Testis (tissue), 3 donors: ENCODE results near the gene NPM1. TPM values are rescaled to one million over a fixed set of nuclear protein-coding genes. Genes with fewer than 3 reads are reported as not detected.
"Not testable (repeated sequence)": the region's sequence is repeated elsewhere in the genome, so short reads cannot be mapped to it uniquely, and the experiment has no call there.

Source experiments
- DNase-seq: peaks from one replicate; pipeline ENCODE4 v3.0.0-alpha.2; 2019
- H3K27ac ChIP-seq, 2 donors: fragments of 200-600 bp; sonication (generic); one replicate each; pipeline ENCODE4 v1.5.1; 2019
- H3K27me3 ChIP-seq: fragments of 200-600 bp; sonication (generic); one replicate; pipeline ENCODE4 v1.5.1; 2019
- H3K36me3 ChIP-seq: fragments of 200-600 bp; sonication (generic); one replicate; pipeline ENCODE4 v1.5.1; 2017; ENCODE audit warnings: low read depth; ENCODE audit errors: missing control alignments
- H3K4me1 ChIP-seq: fragments of 200-600 bp; sonication (generic); one replicate; pipeline ENCODE4 v1.5.1; 2019
- H3K4me3 ChIP-seq, 2 donors: fragments of 200-600 bp; sonication (generic); one replicate each; pipeline ENCODE4 v1.5.1; 2017 to 2019
- H3K9me3 ChIP-seq: fragments of 200-600 bp; sonication (generic); one replicate; pipeline ENCODE4 v1.5.1; 2017
- POLR2A ChIP-seq: fragments of 450-650 bp; IDR thresholded peaks from one replicate; pipeline ENCODE4 v1.6.1; 2017; ENCODE audit warnings: antibody characterized with exemption, mild to moderate bottlenecking, moderate library complexity
- WGBS, 2 donors: methylation state at CpG; one replicate each; pipeline ENCODE4 v1.1.5; 2018; 5-methylcytosine and 5-hydroxymethylcytosine counted together
- intact Hi-C: fragments of 100-400 bp; cut with DNase I; formaldehyde crosslinking; loops from one replicate; pipeline ENCODE4 v1.15.1; 2023; ENCODE audit warnings: low total_unique reads
- polyA plus RNA-seq: library from polyadenylated mRNA; stranded (reverse); fragments of 350-450 nt; fragmentation: Illumina TruSeq; extraction: RNeasy Lipid Tissue Mini Kit (QIAGEN cat#74804); gene quantifications from one replicate; pipeline ENCODE4 v1.2.3, GENCODE V29; 2014; ENCODE audit warnings: low read depth, low replicate concordance; ENCODE audit not compliant: insufficient read depth
- total RNA-seq, 2 donors: library from RNA; depleted of rRNA; stranded (reverse); fragments of >200 nt; gene quantifications; one replicate each; pipeline ENCODE4 v1.2.3, GENCODE V29; 2016
- TF ChIP-seq, protein P1 (sequence below), 3 experiments: fragments of 450-650 bp in 2 of 3; fragments of 200-600 bp in 1 of 3; sonication (generic) in 1 of 3; IDR thresholded peaks; one replicate each; pipeline ENCODE4 v1.5.1; 2016 to 2019; ENCODE audit warnings: antibody characterized with exemption in 3 of 3, mild to moderate bottlenecking in 2 of 3, moderate library complexity in 1 of 3

NPM1 gene
- total and polyA plus RNA-seq, 3 donors from 2014 or later, result 398 to 835 (median 430) TPM

DNA sequence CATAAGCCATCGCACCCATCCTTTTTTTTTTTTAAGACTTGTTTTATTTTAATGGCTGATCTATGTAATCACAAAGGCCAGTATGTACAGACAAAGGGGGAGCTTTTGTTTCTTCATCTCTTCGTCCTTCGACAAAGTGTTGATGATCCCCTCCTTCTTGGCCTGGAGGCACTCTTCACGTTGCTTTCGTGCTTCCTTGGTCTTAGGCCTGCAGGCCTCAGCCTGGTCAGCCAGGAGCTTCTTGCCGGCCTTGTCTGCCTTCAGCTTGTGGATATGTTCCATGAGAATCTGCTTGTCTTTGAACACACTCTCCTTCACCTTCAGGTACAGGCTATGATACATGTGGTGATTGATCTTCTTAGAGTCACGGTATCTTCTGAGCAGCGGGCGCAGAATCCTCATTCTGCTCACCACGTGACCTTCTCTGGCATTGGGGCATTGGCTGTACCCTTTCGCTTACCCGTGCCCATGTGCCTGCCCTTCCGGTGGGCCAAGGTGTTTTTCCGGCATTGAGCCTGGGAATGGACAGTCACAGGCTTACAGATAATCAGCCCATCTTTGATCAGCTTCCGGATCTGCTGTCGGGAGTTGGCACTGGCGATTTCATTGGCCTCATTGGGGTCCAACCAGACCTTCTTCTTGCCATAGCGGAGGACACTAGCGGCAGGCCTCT is 42.6 kb upstream of the NPM1 start:
- H3K27ac ChIP-seq, result no peak overlapping the region
- no peaks in the 10 kb centered on the region for H3K36me3 ChIP-seq
- no peaks in the 10 kb centered on the region for H3K27me3 ChIP-seq
- H3K4me1 ChIP-seq, result peaks cover 3% of the 10 kb centered on the region
- TF ChIP-seq, protein P1, sequence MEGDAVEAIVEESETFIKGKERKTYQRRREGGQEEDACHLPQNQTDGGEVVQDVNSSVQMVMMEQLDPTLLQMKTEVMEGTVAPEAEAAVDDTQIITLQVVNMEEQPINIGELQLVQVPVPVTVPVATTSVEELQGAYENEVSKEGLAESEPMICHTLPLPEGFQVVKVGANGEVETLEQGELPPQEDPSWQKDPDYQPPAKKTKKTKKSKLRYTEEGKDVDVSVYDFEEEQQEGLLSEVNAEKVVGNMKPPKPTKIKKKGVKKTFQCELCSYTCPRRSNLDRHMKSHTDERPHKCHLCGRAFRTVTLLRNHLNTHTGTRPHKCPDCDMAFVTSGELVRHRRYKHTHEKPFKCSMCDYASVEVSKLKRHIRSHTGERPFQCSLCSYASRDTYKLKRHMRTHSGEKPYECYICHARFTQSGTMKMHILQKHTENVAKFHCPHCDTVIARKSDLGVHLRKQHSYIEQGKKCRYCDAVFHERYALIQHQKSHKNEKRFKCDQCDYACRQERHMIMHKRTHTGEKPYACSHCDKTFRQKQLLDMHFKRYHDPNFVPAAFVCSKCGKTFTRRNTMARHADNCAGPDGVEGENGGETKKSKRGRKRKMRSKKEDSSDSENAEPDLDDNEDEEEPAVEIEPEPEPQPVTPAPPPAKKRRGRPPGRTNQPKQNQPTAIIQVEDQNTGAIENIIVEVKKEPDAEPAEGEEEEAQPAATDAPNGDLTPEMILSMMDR (IDR thresholded peaks at IDR 0.05), result no peak
- TF ChIP-seq POLR2A, result no peak
- DNase-seq, result no peak
- no peaks in the 10 kb centered on the region for H3K9me3 ChIP-seq
- H3K4me3 ChIP-seq, result no peak overlapping the region
- 92 to 96% methylated on average over 17 to 19 of the region's 19 CpGs for WGBS, 2 donors
- intact Hi-C loops, result no loop called here

DNA sequence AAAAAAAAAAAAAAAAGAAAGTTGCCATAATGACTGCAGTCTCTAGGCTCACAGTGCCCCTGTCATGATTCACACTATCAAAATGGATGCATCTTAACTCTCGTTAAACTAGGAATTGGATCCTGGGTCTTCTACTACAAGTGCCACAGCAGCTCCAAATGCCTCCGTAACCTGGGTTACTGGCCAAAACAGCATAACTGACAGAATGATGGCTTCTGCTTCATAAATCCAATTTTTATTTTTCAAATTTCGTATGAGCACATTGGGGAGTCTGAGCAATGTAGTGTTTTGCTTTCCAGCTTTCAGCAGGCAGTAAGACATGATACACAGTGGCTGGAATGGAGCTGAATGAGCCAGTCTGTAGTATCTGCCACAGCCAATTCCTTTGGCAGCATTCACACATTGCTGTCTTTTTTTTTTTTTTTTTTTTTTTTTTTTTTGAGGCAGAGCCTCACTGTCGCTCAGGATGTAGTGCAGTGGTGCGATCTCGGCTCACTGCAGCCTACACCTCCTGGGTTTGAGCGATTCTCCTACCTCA is 36.0 kb upstream of the NPM1 start:
- 85 to 95% methylated on average over 7 of the region's 7 CpGs for WGBS, 2 donors
- no peak for DNase-seq
- Histone ChIP-seq H3K4me3 (no peak overlapping the region), H3K36me3 (no peaks in the 10 kb centered on the region), H3K27ac (no peak overlapping the region), H3K27me3 (no peaks in the 10 kb centered on the region), H3K4me1 (no peaks in the 10 kb centered on the region), H3K9me3 (no peaks in the 10 kb centered on the region)
- TF ChIP-seq, protein P1 (IDR thresholded peaks at IDR 0.05), result no peak
- no peak for TF ChIP-seq POLR2A
- intact Hi-C loops, result no loop called here

DNA sequence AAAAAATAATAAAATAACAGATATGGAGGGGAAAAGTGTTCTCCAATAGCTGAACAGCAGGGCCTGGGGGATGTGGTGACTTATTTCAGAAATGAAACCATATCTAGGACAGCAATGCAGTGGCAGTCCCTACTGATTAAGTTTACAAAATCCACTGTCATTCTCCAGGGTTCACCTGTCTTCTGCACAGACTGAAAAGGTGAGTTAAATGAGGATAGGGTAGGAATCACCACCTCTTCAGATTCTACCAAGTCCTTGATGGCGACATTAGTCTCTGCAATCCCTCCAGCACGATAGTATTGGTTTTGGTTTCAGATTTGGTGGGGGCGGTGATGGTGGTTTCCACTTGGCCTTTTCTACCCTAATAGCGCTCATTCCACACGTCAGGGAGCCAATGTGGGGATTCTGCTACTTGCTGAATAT is 32.3 kb upstream of the NPM1 start:
- no peaks in the 10 kb centered on the region for H3K4me1 ChIP-seq
- H3K27me3 ChIP-seq, result no peaks in the 10 kb centered on the region
- H3K36me3 ChIP-seq, result no peaks in the 10 kb centered on the region
- intact Hi-C loops, result no loop called here
- H3K4me3 ChIP-seq, result no peak overlapping the region
- TF ChIP-seq POLR2A, result no peak
- TF ChIP-seq, protein P1 (IDR thresholded peaks at IDR 0.05), result no peak
- 91 to 93% methylated on average over 5 of the region's 5 CpGs for WGBS, 2 donors
- H3K27ac ChIP-seq, result no peak overlapping the region
- H3K9me3 ChIP-seq, result no peaks in the 10 kb centered on the region
- no peak for DNase-seq

DNA sequence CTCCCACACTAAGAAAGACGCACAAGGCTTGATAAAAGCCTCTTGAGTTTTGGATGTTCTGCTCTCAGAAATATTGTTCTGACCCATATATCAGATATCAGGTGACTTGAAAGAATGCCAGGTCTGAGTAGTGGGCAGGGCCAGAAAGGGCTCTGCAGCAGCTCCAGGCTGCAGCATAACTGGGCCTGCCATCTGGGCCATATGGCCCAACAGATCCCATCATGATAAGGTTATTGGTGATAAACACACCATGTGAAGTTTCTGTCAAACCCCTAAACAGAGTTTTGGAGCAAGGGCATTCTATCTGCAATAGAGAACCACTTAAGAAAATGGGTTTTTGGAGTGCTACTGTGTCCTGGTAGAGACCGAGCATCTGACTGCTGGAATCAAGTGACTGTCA is 29.8 kb upstream of the NPM1 start:
- no peak for TF ChIP-seq POLR2A
- TF ChIP-seq, protein P1 (IDR thresholded peaks at IDR 0.05), result no peak
- Histone ChIP-seq H3K36me3 (no peaks in the 10 kb centered on the region), H3K27me3 (no peaks in the 10 kb centered on the region), H3K27ac (no peak overlapping the region), H3K4me3 (no peak overlapping the region), H3K9me3 (no peaks in the 10 kb centered on the region), H3K4me1 (no peaks in the 10 kb centered on the region)
- no peak for DNase-seq
- intact Hi-C loops, result no loop called here
- 79% methylated on average over 2 of the region's 2 CpGs for WGBS, 2 donors

DNA sequence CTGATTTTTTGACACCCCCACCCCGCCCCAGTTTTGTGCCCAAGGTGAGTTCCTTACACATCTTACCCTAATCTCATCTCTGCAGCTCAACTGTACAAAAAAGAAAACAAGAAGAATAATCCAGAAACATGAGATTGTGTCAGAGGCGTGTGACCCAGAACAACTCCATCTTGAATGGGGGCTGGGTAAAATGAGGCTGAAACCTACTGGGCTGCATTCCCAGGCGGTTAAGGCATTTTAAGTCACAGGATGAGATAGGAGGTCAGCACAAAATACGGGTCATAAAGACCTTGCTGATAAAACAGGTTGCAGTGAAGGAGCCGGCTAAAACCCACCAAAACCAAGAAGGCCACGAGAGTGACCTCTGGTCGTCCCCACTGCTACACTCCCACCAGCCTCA is 26.5 kb upstream of the NPM1 start:
- DNase-seq, intact Hi-C loops, H3K27me3 ChIP-seq, H3K4me1 ChIP-seq, H3K27ac ChIP-seq, H3K36me3 ChIP-seq, H3K9me3 ChIP-seq, H3K4me3 ChIP-seq: not testable (repeated sequence)
- 59 to 68% methylated on average over 7 of the region's 7 CpGs for WGBS, 2 donors

DNA sequence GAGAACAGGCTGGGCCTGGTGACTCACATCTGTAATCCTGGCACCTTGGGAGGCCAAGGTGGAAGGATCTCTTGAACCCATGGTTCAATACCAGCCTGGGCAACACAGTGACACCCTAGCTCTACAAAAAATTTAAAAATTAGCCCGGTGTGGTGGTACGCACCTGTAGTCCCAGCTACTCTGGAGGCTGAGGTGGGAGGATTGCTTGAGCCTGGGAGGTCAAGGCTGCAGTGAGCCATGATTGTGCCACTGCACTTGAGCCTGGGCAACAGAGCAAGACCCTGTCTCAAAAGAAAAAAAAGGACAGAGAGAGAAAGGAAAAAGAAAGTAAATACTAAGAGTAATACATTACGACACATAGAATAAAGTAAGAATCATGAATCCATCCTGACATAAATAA is 24.4 kb upstream of the NPM1 start:
- H3K4me1 ChIP-seq, H3K27ac ChIP-seq, DNase-seq, H3K27me3 ChIP-seq, H3K4me3 ChIP-seq, H3K36me3 ChIP-seq, H3K9me3 ChIP-seq, intact Hi-C loops: not testable (repeated sequence)
- WGBS, 2 donors, result 92 to 95% methylated on average over 3 of the region's 3 CpGs
